H1 (cell line): ENCODE measurements around the gene MGST3. TPM values are rescaled to one million over a fixed set of nuclear protein-coding genes. Genes with fewer than 3 reads are reported as not detected.

Experiments
- E2F6 ChIP-seq: IDR thresholded peaks from 2 replicates; pipeline ENCODE4 v1.6.1; 2012; ENCODE audit warnings: inconsistent platforms
- RFX5 ChIP-seq: IDR thresholded peaks from 2 replicates; pipeline ENCODE4 v1.6.1; 2011; ENCODE audit warnings: low read depth, low read length, improper control_type of control experiment, borderline replicate concordance
- TCF12 ChIP-seq: IDR thresholded peaks from 2 replicates; pipeline ENCODE4 v1.6.1; 2011; ENCODE audit warnings: low read depth, mild to moderate bottlenecking, low read length
- USF2 ChIP-seq: IDR thresholded peaks from 2 replicates; pipeline ENCODE4 v1.6.1; 2011; ENCODE audit warnings: low read length, improper control_type of control experiment
- polyA plus RNA-seq, 7 experiments: library from polyadenylated mRNA; depleted of rRNA in 3 of 7; stranded (reverse) in 5 of 7; unstranded in 2 of 7; fragments of >200 nt in 5 of 7; fragments of 200-250 nt in 2 of 7; gene quantifications; 1 replicate in 5 of 7; 2 replicates in 1 of 7; 4 replicates in 1 of 7; pipeline versions ENCODE4 v1.2.1 to v1.2.3, GENCODE V29; 2011 to 2013; ENCODE audit warnings: missing spikeins in 2 of 7, mixed read lengths in 2 of 7
- total RNA-seq: library from RNA; stranded (reverse); fragmentation: NEBNext Ultra II Directional; extraction: Animal tissue kit (Norgen Biotek cat#: 25700); gene quantifications from 2 replicates; pipeline ENCODE4 v1.2.1, GENCODE V29; 2021

MGST3 gene
- total and polyA plus RNA-seq, 2 of the 8 experiments (the other 6 are each of a cell fraction or from before 2014, with no cell fraction given) = 124 to 257 TPM

GRCh38 chr1:165612062-165612461 is 19.0 kb upstream of the MGST3 start (continued):
- no peak for TF ChIP-seq E2F6
- no peak for TF ChIP-seq USF2
- no peak for TF ChIP-seq RFX5
- TF ChIP-seq TCF12 = no peak
- TF ChIP-seq, all 59 proteins: peak for 0
